GM19193 (cell line): ENCODE measurements around the gene ENPP6.

Experiments used
- POLR2A ChIP-seq: IDR thresholded peaks from 4 replicates; pipeline ENCODE4 v1.6.1; 2011; ENCODE audit not compliant: insufficient read depth, insufficient read length; ENCODE audit errors: extremely low read depth

Gene ENPP6

GRCh38 chr4:184052616-184053015 is 165.1 kb downstream of the ENPP6 start:
- no peak for TF ChIP-seq POLR2A

DNA sequence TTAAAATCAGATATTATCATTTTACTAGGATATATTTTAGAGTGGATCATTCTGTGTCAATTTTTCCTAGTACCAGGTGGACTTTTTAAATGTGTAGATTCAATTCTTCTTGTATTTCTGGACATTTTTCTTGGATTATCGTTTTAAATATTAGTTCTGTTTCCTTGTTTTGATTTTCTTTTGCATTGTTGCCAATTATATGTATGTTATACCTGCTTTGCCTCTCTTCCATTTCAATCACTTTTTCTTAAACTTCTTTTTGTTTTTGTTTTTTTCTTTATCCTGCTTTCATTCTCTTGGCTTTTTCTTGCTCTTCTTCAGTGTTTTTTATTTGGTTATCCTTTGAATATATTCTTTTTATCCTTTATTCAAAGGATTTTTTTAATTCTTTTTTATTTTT is 171.5 kb downstream of the ENPP6 start:
- TF ChIP-seq POLR2A, result no peak

GRCh38 chr4:184041156-184041555 is 176.5 kb downstream of the ENPP6 start:
- no peak for TF ChIP-seq POLR2A

DNA sequence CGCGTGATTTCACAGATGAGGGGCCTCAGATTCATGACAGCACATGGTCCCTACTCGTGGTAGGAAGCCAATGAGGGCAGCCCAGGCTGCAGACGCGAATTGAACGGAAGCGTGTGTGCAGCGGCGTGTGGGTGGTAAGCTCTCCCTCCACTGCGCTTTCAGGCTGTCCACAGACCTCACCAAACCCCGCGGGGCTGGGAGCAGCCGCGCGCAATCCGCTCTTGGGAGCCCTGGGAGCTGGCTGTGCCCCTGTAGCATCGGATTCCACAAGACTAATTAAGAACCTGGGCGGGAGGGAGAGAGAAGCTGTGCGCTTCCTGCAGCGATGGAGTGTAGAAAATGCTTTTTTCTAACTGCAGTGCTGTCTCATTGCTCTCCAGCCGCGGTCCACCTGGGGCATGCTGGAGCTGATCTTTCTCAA is 177.7 kb downstream of the ENPP6 start:
- no peak for TF ChIP-seq POLR2A
